Peyer's patch (tissue), 4 donors: Measurements from ENCODE around the gene MGAT5.

Source experiments
- CTCF ChIP-seq, 6 experiments: fragments of 450-650 bp in 4 of 6; fragments of 200-600 bp in 2 of 6; sonication (generic) in 1 of 6; IDR thresholded peaks; one replicate each; pipeline ENCODE4 v1.5.1; 2017 to 2019; ENCODE audit warnings: antibody characterized with exemption in 6 of 6, mild to moderate bottlenecking in 3 of 6, moderate library complexity in 1 of 6
- POLR2A ChIP-seq, 2 donors: fragments of 450-650 bp; IDR thresholded peaks; one replicate each; pipeline ENCODE4 v1.5.1; 2017; ENCODE audit warnings: antibody characterized with exemption in 2 of 2, mild to moderate bottlenecking in 2 of 2, moderate library complexity in 2 of 2

- TF ChIP-seq POLR2A (IDR thresholded peaks at IDR 0.05) (no peak), CTCF (IDR thresholded peaks at IDR 0.05) (no peak)
Measured at GRCh38 chr2:134306521-134306920, 52.6 kb downstream of the MGAT5 start.
